ENCODE results near the gene C5orf22. TPM values are rescaled to one million over a fixed set of nuclear protein-coding genes. Genes with fewer than 3 reads are reported as not detected.
"Not testable (repeated sequence)": the region's sequence is repeated elsewhere in the genome, so short reads cannot be mapped to it uniquely, and the experiment has no call there.

C5orf22 gene
- total RNA-seq, 4 donors from 2014 or later: 6.5 to 22.8 (median 9.5) TPM

GRCh38 chr5:31537851-31538250 is 5.8 kb downstream of the C5orf22 start:
- no peak overlapping the region for H3K27ac ChIP-seq
- DNase-seq (ENCODE audit: low spot score in 2 of 2): no peak
- no peaks in the 10 kb centered on the region for H3K27me3 ChIP-seq
- TF ChIP-seq CTCF (IDR thresholded peaks at IDR 0.05) (no peak), EP300 (IDR thresholded peaks at IDR 0.05) (no peak), POLR2A (IDR thresholded peaks at IDR 0.05) (no peak)
- WGBS, 2 donors: 44 to 50% methylated on average over 4 of the region's 4 CpGs
- H3K36me3 ChIP-seq: peaks cover 0 to 89% (median 24%) of the 10 kb centered on the region in 3 donors
- H3K4me3 ChIP-seq: no peak overlapping the region
- H3K4me1 ChIP-seq: peaks cover 0 to 13% (median 10%) of the 10 kb centered on the region in 4 donors
- no peaks in the 10 kb centered on the region for H3K9me3 ChIP-seq

GRCh38 chr5:31549114-31549513 is 17.0 kb downstream of the C5orf22 start:
- H3K9me3 ChIP-seq; H3K4me1 ChIP-seq; H3K27ac ChIP-seq; DNase-seq (ENCODE audit: low spot score in 2 of 2); H3K4me3 ChIP-seq; H3K27me3 ChIP-seq: not testable (repeated sequence)
- H3K36me3 ChIP-seq: peaks cover 0 to 96% (median 18%) of the 10 kb centered on the region in 3 donors
- WGBS, 2 donors: 96 to 100% methylated on average over 2 of the region's 2 CpGs

- 95 to 98% methylated on average over 3 of the region's 3 CpGs for WGBS, 2 donors
- DNase-seq (ENCODE audit: low spot score in 2 of 2): no peak
- H3K4me1 ChIP-seq: no peaks in the 10 kb centered on the region
- H3K27ac ChIP-seq: no peak overlapping the region
- H3K4me3 ChIP-seq: no peak overlapping the region
- H3K36me3 ChIP-seq: peaks cover 0 to 96% (median 18%) of the 10 kb centered on the region in 3 donors
- H3K27me3 ChIP-seq: no peaks in the 10 kb centered on the region
- TF ChIP-seq EP300 (IDR thresholded peaks at IDR 0.05): no peak
- no peak for TF ChIP-seq CTCF (IDR thresholded peaks at IDR 0.05)
- TF ChIP-seq POLR2A (IDR thresholded peaks at IDR 0.05): no peak
- no peaks in the 10 kb centered on the region for H3K9me3 ChIP-seq
Observed at GRCh38 chr5:31551878-31552277, 19.8 kb downstream of the C5orf22 start.

- no peak overlapping the region for H3K4me3 ChIP-seq
- no peaks in the 10 kb centered on the region for H3K27me3 ChIP-seq
- peaks cover 0 to 87% (median 6%) of the 10 kb centered on the region in 3 donors for H3K36me3 ChIP-seq
- no peaks in the 10 kb centered on the region for H3K4me1 ChIP-seq
- no peaks in the 10 kb centered on the region for H3K9me3 ChIP-seq
- no peak overlapping the region for H3K27ac ChIP-seq
- no peak for TF ChIP-seq CTCF (IDR thresholded peaks at IDR 0.05)
- TF ChIP-seq EP300 (IDR thresholded peaks at IDR 0.05): no peak
- TF ChIP-seq POLR2A (IDR thresholded peaks at IDR 0.05): no peak
- DNase-seq (ENCODE audit: low spot score in 2 of 2): no peak
Observed at GRCh38 chr5:31553863-31554262, 21.8 kb downstream of the C5orf22 start.

- TF ChIP-seq POLR2A (IDR thresholded peaks at IDR 0.05): no peak
- no peak for TF ChIP-seq CTCF (IDR thresholded peaks at IDR 0.05)
- TF ChIP-seq EP300 (IDR thresholded peaks at IDR 0.05): no peak
- 96 to 100% methylated on average over 1 of the region's 1 CpG for WGBS, 2 donors
Observed at GRCh38 chr5:31554552-31554951, 22.5 kb downstream of the C5orf22 start.

GRCh38 chr5:31556461-31556860 is 24.4 kb downstream of the C5orf22 start:
- 66 to 67% methylated on average over 3 of the region's 3 CpGs for WGBS, 2 donors
- Histone ChIP-seq H3K27me3 (no peaks in the 10 kb centered on the region), H3K27ac (no peak overlapping the region), H3K36me3 (peaks cover 0 to 73% (median 5%) of the 10 kb centered on the region in 3 donors), H3K4me1 (no peaks in the 10 kb centered on the region), H3K4me3 (no peak overlapping the region), H3K9me3 (no peaks in the 10 kb centered on the region)
- no peak for TF ChIP-seq POLR2A (IDR thresholded peaks at IDR 0.05)
- TF ChIP-seq CTCF (IDR thresholded peaks at IDR 0.05): no peak
- TF ChIP-seq EP300 (IDR thresholded peaks at IDR 0.05): no peak
- DNase-seq (ENCODE audit: low spot score in 2 of 2): no peak

More at GRCh38 chr5:31554552-31554951, 22.5 kb downstream of the C5orf22 start:
- H3K36me3 ChIP-seq: peaks cover 0 to 80% (median 5%) of the 10 kb centered on the region in 3 donors
- H3K4me3 ChIP-seq: no peak overlapping the region
- no peaks in the 10 kb centered on the region for H3K27me3 ChIP-seq
- DNase-seq (ENCODE audit: low spot score in 2 of 2): no peak
- H3K27ac ChIP-seq: no peak overlapping the region
- no peaks in the 10 kb centered on the region for H3K9me3 ChIP-seq
- no peaks in the 10 kb centered on the region for H3K4me1 ChIP-seq
